GM12891 (cell line): Measurements from ENCODE around the gene CAVIN2.

ENCODE experiments used
- POLR2A ChIP-seq: IDR thresholded peaks from 2 replicates; pipeline ENCODE4 v1.6.1; 2011; ENCODE audit warnings: low read depth, low read length, control low read depth
- POLR2AphosphoS5 ChIP-seq: IDR thresholded peaks from 2 replicates; pipeline ENCODE4 v1.6.1; 2011; ENCODE audit warnings: low read depth, low read length, control low read depth
- POU2F2 ChIP-seq: IDR thresholded peaks from 2 replicates; pipeline ENCODE4 v1.6.1; 2011; ENCODE audit warnings: low read depth, mild to moderate bottlenecking, control low read depth, low read length, moderate library complexity
- SPI1 ChIP-seq: IDR thresholded peaks from 2 replicates; pipeline ENCODE4 v1.6.1; 2011; ENCODE audit warnings: low read depth, low read length, control low read depth
- TAF1 ChIP-seq: IDR thresholded peaks from 2 replicates; pipeline ENCODE4 v1.6.1; 2011; ENCODE audit warnings: low read depth, low read length, control low read depth

DNA sequence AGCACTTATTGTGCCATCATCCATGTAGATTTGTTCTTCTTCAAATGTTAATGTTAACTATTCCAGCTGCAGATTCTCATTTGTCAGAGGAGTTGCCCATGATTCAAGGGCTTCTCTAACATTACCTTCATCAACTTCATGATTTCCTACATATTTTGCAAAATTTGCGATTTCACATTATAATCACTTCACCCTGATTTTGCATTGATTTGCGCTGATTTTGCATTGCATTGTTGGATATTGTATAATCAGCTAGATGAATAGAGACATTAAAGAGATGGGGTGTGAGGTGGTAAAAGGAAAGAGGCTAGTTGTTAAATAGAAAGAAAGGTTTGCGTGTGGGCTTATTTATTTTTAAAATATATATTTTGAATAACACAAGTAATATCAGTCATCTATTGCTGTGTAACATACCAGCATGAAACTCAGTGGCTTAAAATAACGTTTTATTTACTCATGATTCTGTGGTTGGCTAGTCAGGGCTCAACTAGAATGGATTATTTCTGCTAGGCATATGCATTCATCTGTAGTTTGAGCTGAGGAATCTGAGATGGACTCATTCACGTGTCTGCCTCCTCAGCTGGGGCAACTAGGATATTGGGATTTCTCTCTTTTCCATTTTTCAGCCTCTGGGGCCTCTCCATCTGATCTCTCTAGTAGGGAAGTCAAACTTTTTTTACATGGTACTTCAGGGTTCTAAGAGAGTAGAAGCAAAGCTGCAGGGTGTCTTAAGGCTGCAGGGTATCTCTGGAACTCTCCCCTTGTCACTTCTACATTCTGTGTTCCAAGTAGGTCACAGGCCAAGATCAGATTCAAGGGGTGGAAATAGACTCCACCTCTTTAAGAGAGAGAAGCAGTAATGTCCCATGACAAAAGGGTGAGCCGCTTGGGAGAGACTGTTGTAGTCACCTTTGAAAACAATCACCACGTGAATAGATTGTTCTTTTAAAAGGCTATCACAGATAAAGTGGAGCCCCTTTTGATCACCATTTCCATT lies 2.2 kb upstream of the CAVIN2 start:
- TF ChIP-seq POLR2A = no peak
- TF ChIP-seq TAF1 = no peak
- TF ChIP-seq POLR2AphosphoS5 = no peak
- TF ChIP-seq SPI1 = no peak
- TF ChIP-seq POU2F2 = no peak
